Dedifferentiated amniotic fluid mesenchymal stem cell (primary cell): Measurements from ENCODE around the gene LHFPL2.
"Not testable (repeated sequence)": the region's sequence is repeated elsewhere in the genome, so short reads cannot be mapped to it uniquely, and the experiment has no call there.

Source experiments
- DNase-seq: peaks from one replicate; pipeline ENCODE4 v3.0.0-alpha.2; 2016; ENCODE audit errors: extremely low spot score

Gene LHFPL2

DNA sequence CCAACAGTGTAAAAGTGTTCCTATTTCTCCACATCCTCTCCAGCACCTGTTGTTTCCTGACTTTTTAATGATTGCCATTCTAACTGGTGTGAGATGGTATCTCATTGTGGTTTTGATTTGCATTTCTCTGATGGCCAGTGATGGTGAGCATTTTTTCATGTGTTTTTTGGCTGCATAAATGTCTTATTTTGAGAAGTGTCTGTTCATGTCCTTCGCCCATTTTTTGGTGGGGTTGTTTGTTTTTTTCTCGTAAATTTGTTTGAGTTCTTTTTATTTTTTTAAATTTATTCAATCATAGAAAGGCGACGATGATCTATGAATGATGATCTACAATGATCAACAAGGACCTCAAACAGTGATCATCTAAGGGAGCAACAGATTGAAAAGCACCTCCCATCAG lies 28.5 kb downstream of the LHFPL2 start:
- DNase-seq, result not testable (repeated sequence)

GRCh38 chr5:78618303-78618702 lies 30.3 kb downstream of the LHFPL2 start:
- DNase-seq, result no peak

GRCh38 chr5:78615697-78616096 lies 32.9 kb downstream of the LHFPL2 start:
- DNase-seq, result no peak

- DNase-seq, result no peak
These were observed 33.8 kb downstream of the LHFPL2 start for GRCh38 chr5:78614816-78615215.

DNA sequence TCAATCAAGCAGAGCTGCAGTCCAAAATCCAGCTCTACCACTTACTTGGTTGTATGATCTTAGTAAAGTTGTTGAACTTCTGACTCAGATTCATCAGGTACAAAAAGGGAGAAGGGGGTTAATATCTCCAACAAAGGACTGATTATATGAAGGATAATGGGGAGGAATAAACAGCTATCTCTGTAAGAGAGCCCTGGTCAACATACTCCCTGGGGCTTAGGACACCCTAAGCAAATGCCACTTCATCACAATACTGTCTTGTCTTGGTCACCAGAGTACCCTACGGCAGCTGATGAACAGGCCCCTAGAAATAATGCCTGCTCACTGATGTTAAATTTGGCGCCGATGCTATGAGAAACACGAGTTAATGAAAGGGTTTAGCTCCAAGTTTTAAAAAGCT lies 34.8 kb downstream of the LHFPL2 start:
- no peak for DNase-seq

DNA sequence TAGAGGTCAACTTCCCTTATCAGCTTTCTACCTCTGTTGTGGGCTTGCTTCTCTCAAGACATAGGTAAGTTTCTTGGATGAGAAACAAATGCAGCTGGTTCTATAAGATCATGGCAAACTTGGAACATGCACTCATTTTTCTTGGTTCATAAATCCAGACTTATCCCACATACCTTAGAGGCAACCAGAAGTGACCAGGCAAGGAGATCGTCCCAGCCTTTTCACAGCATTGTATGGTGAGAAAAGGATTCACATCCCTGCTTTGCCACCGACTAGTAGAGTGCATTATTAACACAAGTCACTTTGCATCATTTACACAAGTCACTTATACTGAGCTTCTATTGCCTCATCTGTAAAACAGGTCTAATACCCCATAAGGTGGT lies 35.4 kb downstream of the LHFPL2 start:
- no peak for DNase-seq

DNA sequence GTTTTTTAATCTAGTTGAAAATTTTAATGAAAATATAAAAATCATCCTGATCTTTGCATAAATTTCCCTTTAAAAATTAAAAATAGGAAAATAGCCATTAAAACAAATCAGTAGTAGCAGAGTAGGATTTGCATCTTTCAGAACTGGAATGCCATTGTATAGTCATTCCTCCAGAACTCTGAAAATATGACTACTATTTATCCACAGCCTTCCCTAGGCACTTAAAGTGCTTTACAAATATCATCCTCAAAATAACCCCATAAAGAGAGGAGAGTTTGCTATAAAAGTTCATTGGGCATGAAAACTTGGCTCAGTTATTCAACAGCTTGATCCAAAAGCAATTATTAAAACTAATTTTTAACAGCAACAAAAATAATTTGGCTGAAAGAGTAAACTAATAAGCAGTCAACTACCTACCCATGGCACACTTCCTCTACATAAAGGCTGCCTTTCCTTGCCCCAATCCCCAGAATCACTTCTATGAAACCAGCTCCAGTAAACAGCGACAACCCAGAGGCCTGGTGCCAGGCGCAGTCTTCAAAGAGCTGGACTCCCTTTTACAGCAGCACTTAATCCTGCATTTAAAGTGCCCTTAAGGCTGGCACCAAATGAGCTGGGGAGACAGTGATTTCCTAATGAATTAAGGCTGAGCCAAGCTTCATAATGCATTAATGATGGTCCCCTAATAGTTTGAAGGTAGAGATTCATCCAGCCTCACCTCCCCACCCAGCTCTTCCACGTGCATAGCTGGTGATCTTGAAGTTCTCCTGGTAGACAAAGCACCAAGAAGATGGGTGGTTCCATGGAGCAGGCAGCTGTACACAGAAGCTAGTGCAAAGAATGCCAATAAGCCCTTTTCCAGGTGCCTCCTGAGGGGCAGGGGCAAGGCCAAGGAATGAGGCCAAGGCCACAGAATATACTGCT lies 36.1 kb downstream of the LHFPL2 start:
- DNase-seq, result no peak

GRCh38 chr5:78611126-78611605 lies 37.4 kb downstream of the LHFPL2 start:
- DNase-seq, result no peak

GRCh38 chr5:78610636-78611035 lies 37.9 kb downstream of the LHFPL2 start:
- no peak for DNase-seq

DNA sequence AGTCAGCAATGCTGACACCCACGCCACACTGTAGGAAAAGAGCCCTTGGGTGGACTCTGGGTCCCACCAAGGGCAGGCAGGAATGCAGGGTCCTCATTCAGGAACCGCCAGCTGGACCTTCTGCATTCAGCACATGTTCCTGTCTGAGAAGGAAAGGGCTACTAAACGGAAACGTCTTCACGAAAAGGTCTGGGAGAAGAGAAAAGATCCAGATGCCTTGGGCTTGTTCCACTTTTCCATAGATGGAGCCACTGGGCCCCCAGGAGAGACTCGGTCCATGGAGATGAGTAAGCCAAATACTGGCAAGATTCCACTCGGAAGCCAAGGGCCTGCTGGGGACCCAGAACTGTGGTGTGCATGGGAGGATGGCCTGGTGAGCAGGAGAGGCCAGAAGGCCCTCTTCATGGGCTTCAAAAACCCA lies 38.4 kb downstream of the LHFPL2 start:
- no peak for DNase-seq

GRCh38 chr5:78607864-78608263 lies 40.7 kb downstream of the LHFPL2 start:
- DNase-seq, result no peak

- no peak for DNase-seq
These were observed 42.3 kb downstream of the LHFPL2 start for GRCh38 chr5:78606241-78606640.

DNA sequence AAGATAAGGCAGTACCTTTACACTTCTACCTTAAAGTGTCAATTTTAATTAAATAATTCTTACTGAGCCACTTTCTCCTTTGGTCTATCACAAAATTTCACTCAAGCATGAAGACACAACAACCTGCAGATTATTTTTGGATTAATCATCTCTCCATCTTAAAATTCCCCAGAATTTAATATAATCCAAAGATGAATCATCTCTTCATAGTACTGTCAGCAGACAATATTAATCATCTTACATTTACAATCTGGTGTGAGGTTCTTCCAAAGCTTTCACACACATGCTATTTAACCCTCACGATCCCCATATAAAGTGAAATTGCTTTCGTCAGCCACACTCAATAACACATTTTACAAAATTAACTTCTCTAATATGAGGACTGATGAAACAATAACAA lies 43.0 kb downstream of the LHFPL2 start:
- no peak for DNase-seq

DNA sequence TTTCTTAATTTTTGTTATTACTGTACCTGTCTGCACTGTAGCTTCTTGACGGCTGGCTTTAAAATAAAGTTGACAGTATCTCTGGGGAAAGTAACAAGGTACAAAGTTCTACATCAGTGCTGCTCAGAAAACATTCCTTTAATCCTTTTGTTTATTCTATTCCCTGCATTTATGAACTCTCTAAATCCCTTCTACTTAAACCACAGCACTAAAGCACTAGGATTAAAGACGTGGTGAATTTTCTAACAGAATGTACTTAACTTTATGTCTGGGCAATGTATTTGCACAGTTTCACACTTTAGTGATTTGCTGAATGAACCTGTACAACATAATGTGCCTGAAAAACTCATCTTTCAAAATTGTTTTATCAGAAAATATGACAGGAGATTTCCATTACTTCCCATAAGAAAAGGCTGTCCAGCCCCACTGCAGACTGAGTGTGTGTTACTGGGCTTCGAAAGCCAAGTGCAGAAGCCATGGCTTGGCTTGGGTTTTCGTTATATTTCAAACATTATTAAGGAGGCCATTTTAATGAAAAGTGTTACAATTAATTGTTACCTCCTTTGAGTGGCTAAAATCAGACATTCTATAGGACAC lies 43.8 kb downstream of the LHFPL2 start:
- no peak for DNase-seq

DNA sequence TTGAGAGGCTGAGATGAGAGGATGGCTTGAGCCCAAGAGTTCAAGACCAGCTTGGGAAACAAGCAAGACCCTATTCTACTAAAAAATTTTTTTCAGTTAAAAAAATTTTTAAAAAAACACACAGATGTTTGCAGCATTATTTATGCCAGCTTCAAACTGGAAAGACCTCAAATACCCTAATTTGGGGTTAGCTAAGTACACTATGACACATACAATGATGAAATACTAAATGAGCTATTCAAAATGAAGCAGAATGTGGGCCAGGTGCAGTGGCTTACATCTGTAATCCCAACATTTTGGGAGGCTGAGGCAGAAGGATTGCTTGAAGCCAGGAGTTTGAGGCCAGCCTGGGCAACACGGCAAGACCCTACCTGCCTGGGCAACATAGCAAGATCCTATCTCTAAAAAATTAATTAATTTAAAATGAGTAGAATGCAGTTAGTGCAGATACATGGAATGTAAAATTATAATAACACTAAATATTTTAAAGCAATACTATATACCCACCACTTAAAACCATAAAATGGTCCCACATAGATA lies 44.9 kb downstream of the LHFPL2 start:
- no peak for DNase-seq

GRCh38 chr5:78602400-78602799 lies 46.2 kb downstream of the LHFPL2 start:
- no peak for DNase-seq

- DNase-seq, result no peak
These were observed 46.8 kb downstream of the LHFPL2 start for GRCh38 chr5:78601559-78602314.

DNA sequence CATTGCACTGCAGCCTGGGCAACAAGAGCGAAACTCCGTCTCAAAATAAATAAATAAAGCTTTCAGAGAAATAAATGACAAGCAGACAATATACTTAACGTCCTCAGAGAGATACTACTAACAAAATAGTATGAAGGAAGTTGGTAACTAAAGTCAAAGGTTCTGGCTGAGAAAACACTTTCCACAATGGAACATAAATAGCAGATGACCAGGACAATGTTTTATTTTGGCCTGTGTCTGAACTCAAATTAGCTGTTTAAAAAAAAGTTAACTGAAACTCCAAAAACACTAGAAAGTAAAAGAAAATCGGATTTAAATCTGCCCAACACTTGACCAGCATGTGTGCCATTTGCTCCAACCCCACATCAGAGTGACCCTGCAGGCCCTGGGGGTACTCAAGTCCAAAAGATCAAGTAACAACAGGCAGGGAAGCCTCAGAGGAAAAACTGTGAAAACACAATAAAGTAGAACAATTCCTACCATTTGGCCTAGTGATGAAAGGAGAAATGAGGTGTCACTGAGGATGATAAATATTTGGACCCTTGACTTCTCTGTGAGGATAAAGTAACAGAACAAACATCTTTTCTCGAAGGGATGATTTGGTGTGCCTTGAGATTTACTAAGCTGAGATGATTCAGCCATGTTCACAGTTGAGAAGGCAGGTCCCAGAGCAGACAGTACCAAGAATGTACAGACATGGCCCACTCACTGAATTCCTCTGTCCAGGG lies 47.7 kb downstream of the LHFPL2 start:
- no peak for DNase-seq

- DNase-seq, result no peak
These were observed 49.6 kb downstream of the LHFPL2 start for GRCh38 chr5:78598973-78599372.

- DNase-seq, result no peak
These were observed 50.6 kb downstream of the LHFPL2 start for GRCh38 chr5:78597974-78598371.
